Medulla oblongata (tissue), 1 donor: Measurements from ENCODE around the gene TMEM109.

Source experiments
- DNase-seq: peaks from one replicate; pipeline ENCODE4 v3.0.0-alpha.2; 2015; ENCODE audit errors: extremely low spot score

The TMEM109 gene

GRCh38 chr11:60913793-60914632 is at the start of gene TMEM109:
TSS of gene TMEM109 (plus strand) at chr11:60914158. CDS start at chr11:60919694, 5,536 bp downstream.
- DNase-seq: peak; percentile 98

DNA sequence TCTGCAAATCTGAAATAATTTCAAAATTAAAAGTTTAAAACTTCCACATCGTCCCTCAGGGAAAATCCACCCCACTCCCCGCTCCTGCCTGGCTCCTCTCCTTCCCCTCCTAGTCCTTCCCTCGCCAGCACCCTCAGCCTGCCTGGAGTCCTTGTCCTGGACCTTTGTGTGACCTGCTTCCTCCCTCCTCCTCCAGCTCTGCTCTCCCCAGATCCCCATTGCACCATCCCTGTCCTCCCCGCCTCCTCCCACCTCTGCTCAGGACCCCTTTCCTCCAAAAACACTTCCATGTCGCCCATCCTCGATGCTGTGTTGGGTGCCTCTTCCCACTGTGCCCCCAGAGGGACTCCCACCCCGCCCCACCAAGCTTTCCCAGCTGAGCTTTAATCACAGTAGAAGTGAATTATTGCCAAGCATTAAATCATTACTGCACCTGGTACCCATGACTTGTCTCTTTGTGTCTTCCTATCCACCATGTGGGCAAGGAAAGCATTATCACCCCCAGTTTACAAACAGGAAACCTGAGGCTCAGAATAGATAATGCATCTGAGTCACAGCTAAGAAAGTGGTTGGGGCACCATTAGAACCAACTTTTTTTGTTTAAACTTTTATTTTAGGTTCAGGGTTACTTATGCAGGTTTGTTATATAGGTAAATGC is 49.0 kb upstream of the TMEM109 start:
- DNase-seq: no peak

GRCh38 chr11:60866911-60867870 is 46.8 kb upstream of the TMEM109 start, which contains the start of gene ZP1:
TSS of gene ZP1 (plus strand) at chr11:60867542. CDS start at chr11:60867562, 20 bp downstream.
- DNase-seq: no peak

DNA sequence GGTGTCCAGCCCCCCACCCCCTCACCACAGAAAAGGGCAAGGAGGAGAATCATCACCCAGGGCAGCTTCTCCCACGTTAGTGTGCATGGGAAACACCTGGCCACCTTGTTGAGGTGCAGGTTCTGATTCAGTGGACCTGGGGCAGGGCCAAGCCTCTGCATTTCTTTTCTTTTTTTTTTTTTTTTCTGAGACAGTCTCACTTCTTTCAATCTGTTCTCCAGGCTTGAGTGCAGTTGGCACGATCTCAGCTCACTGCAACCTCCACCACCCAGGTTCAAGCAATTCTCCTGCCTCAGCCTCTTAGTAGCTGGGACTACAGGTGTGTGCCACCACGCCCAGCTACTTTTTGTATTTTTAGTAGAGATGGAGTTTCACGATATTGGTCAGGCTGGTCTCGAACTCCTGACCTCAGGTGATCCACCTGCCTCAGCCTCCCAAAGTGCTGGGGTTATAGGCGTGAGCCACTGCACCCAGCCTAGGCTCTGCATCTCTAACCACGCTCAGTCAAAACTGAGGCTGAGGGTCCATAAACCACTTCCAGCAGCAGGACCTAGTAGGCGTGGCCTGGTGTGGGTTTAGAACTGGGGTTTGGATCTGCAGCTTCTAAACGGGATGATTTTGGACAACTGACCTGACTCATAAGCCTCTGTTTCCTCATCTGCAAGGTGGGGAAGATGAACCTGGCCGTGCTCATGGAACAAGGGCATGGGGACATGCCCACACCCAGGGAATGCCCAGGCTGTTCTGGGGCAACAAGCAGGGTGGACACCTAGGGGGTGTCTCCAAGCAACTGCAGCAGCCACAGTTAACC is 45.9 kb upstream of the TMEM109 start:
- DNase-seq: no peak

- no peak for DNase-seq
Observed at GRCh38 chr11:60868682-60869450, 45.1 kb upstream of the TMEM109 start.

DNA sequence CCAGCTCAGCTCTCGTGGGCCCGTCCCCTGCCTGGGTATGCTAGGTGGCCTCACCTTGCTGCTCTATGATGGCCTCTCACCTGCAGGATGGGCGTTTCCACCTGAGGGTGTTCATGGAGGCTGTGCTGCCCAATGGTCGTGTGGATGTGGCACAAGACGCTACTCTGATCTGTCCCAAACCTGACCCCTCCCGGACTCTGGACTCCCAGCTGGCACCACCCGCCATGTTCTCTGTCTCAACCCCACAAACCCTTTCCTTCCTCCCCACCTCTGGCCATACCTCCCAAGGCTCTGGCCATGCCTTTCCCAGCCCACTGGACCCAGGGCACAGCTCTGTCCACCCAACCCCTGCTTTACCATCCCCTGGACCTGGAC is 44.5 kb upstream of the TMEM109 start:
- no peak for DNase-seq

DNA sequence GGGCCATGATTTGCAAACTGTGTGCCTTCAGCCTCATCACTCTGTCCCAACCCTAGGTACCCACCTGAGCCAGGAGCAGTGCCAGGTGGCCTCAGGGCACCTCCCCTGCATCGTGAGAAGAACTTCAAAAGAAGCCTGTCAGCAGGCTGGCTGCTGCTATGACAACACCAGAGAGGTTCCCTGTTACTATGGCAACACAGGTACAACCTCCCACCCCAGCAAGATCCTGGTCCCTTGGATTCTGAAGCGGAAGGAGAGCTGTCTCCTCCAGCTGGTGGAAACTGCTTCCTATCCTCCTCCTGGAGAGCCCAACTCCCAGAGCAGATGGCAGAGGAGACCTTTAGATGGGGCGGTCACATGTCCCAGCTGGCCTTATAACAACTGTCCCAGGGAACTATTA is 43.7 kb upstream of the TMEM109 start:
- no peak for DNase-seq

DNA sequence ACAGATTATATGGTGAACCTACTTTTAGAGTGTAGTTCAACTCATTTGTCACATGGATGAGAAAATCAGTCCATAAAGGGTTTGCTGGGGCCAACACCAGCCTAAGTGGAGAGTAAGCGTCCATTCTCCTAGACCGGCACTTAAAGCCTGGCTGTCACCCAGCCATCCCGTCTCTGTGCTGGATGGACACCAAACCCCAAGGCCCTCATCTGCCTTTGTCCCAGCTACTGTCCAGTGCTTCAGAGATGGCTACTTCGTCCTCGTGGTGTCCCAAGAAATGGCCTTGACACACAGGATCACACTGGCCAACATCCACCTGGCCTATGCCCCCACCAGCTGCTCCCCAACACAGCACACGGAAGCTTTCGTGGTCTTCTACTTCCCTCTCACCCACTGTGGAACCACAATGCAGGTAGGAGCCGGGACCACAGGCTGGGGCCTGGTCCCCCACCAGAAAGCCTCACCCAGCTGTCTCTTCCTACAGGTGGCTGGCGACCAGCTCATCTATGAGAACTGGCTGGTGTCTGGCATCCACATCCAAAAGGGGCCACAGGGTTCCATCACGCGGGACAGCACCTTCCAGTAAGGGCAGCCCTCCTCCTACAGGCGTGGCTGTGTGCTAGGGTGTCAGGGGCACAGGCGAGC is 43.1 kb upstream of the TMEM109 start:
- DNase-seq: no peak

- DNase-seq: peak; percentile 36
Observed at GRCh38 chr11:60871378-60872061, 42.4 kb upstream of the TMEM109 start.

DNA sequence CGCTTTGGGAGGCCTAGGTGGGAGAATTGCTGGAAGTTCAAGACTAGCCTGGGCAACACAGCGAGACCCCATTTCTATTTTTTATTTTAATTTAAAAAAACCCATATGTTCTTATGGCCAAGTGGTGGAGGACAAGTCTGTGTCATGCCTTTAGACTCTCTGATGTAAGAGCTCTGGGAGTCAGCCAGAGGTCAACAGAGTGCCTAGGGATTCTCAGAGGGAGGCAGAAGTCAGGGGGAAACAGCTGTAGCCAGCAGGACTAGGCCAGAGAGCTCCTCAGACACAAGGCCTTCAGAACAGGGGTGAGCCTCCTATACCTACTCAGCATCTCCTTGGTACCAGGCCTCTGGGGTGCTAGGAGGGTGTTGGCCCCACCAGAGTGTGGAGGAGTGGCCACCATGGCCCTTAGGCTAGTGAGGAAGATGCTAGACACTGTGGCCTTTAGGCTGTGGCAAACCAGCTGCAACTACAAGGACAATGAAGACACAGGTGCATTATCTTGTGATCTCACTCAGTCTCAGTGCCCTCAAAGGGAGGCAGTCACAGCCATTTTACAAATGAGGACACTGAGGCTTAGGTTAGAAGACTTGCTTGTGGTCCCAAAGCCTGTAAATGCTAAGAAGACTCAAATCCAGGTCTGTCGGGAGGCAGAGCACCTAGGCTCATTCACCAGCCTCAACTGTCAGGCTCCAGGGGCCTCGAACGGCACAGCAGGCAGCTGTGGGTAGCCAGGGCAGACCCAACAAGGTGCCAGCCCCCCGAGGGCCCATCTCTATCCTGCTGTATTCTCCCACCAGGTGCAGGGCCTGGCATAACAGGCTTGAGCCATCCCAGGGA is 41.6 kb upstream of the TMEM109 start:
- DNase-seq: no peak

DNA sequence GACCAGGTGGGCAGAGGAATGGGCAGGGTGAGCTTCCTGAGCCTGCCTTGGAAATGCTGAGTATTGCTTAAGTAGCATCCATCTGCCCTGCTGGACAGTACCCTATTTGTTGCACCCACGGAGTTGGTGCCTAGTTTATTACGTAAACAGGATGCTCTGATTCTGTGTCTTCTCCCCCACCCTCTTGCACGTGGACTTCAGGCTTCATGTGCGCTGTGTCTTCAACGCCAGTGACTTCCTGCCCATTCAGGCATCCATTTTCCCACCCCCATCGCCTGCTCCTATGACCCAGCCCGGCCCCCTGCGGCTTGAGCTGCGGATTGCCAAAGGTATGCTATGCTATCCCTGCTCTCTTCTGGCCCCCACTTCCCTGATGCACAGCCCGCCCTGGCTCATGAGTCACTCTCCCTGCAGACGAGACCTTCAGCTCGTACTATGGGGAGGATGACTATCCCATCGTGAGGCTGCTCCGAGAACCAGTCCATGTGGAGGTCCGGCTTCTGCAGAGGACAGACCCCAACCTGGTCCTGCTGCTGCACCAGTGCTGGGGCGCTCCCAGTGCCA is 40.9 kb upstream of the TMEM109 start:
- no peak for DNase-seq

DNA sequence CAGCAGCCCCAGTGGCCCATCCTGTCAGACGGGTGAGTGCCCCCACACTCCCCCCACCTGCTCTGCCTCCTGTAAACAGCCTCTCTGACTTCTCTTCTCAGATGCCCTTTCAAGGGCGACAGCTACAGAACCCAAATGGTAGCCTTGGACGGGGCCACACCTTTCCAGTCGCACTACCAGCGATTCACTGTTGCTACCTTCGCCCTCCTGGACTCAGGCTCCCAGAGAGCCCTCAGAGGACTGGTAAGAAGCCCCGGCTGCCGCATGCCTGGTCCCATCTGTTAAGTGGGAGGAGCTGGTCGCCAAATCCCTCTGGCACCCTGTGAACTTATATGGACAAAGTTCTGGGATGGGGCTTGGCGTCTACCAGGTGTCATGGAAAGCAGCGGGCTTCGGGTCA is 40.4 kb upstream of the TMEM109 start:
- no peak for DNase-seq

DNA sequence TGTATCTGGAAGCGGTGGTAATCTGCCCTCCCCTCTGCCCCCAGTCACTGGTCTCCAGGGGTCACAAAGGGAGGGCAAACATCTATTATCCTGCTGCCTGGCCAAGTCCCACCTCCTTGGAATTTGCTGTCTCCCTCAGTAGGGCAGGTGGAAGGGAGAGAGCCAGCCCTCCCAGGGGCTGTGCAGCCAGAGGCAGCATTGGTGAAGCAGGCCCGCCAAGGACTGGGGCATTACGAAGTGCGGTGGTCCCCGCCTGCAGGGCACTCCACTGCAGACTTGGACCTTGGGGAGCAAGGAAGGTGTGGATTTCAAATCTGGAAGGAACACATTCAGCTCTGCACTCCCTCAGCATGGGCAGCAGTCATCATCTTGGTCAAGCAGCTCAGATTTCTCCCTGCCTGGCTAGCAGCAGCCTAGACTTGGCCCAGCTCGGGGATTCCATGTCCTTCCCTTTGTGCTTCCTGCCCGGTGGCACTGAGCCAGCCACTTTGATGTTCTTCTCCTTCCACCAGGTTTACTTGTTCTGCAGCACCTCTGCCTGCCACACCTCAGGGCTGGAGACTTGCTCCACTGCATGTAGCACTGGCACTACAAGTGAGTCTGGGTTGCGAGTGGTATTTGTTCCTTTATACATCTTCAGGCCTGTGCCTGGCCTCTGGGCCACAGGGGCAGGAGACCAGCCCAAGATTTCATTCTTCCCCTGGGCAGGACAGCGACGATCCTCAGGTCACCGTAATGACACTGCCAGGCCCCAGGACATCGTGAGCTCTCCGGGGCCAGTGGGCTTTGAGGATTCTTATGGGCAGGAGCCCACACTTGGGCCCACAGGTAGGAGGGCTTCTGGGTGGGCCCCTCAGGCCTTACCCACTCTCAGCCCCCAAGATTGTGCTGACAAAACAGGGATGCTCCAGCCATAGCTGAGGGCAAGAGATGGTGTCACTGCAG is 39.3 kb upstream of the TMEM109 start:
- no peak for DNase-seq

DNA sequence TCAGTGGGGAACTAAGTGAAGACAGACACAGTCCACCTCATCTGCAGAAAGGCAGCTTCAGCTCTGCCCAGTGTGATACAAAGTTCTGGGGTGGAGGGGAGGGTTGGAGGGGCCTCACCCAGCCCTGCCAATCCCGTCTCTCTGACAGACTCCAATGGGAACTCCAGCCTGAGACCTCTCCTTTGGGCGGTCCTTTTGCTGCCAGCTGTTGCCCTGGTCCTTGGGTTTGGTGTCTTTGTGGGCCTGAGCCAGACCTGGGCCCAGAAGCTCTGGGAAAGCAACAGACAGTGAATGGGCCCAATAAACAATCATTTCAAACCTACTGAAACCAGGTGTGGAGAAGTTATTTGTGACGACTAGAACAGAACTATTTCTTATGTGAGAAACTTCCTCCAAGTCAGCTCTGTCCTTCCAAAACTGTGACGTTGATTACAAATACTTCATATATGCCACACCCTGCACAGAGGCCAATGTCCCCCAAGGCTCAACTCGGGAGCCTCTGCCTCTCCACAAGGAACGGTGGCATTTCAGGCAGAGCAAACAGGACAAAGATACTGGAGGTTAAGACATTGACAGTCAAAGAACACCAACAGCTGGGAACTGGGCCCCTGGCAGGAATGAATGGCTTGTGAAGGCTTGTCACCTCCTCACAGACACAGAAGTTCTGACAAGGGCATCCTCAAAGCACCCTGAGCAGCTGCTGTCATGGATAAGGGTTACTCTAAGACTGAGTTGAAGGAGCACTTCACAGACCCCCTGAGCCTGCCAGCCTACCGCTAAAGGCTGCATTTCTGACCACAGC is 38.4 kb upstream of the TMEM109 start:
- DNase-seq: no peak

DNA sequence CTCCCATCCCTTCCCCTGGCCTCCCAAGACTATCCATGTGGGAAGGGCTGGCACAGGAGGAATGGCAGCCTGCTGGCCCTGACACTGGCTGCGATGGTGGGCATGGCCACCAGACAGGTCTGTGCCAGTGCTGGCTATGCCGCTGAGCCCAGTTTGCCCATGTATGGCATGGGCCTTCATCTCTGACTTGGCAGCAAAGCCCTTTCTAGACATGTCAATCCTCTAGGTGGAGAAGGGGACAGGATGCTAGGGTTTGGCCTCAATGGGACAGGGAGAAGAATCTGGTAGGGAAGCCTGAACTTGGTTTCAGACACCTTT is 37.8 kb upstream of the TMEM109 start:
- DNase-seq: no peak
